A204.1 (cell line): Measurements from ENCODE around the gene GP5.

Experiments used
- FAIRE-seq: peaks from 2 replicates; lab custom pipeline; 2012; peaks lifted over from hg19 to GRCh38; lab: Jason Lieb, UNC

GP5 gene

GRCh38 chr3:194376241-194376560, 22.9 kb downstream of the GP5 start:
- no peak for FAIRE-seq

- no peak for FAIRE-seq
These were observed 23.4 kb downstream of the GP5 start for GRCh38 chr3:194375473-194376240.

- no peak for FAIRE-seq
These were observed 24.1 kb downstream of the GP5 start for GRCh38 chr3:194374935-194375334.

GRCh38 chr3:194373899-194374298, 25.2 kb downstream of the GP5 start:
- FAIRE-seq = no peak

GRCh38 chr3:194373028-194373427, 26.0 kb downstream of the GP5 start:
- FAIRE-seq = no peak

- no peak for FAIRE-seq
These were observed 28.3 kb downstream of the GP5 start for GRCh38 chr3:194370753-194371152.

- FAIRE-seq = no peak
These were observed 29.4 kb downstream of the GP5 start, which contains the start of gene LRRC15 for GRCh38 chr3:194369522-194370279. TSS of gene LRRC15 (minus strand) at chr3:194369743. CDS start at chr3:194361043, 8,700 bp downstream.

- no peak for FAIRE-seq
These were observed 30.1 kb downstream of the GP5 start for GRCh38 chr3:194368918-194369317.

- FAIRE-seq = no peak
These were observed 30.8 kb downstream of the GP5 start for GRCh38 chr3:194367992-194368841.

GRCh38 chr3:194365978-194366490, 33.0 kb downstream of the GP5 start:
- no peak for FAIRE-seq

- FAIRE-seq = no peak
These were observed 33.5 kb downstream of the GP5 start for GRCh38 chr3:194365526-194365925.

- FAIRE-seq = no peak
These were observed 34.2 kb downstream of the GP5 start for GRCh38 chr3:194364652-194365434.

GRCh38 chr3:194364314-194364651, 34.8 kb downstream of the GP5 start:
- no peak for FAIRE-seq

GRCh38 chr3:194360568-194360967, 38.5 kb downstream of the GP5 start:
- no peak for FAIRE-seq

GRCh38 chr3:194357681-194358080, 41.4 kb downstream of the GP5 start:
- FAIRE-seq = no peak

GRCh38 chr3:194355379-194355778, 43.7 kb downstream of the GP5 start:
- FAIRE-seq = no peak

- FAIRE-seq = no peak
These were observed 44.8 kb downstream of the GP5 start for GRCh38 chr3:194354315-194354714.

- no peak for FAIRE-seq
These were observed 46.3 kb downstream of the GP5 start for GRCh38 chr3:194352667-194353246.

- no peak for FAIRE-seq
These were observed 47.0 kb downstream of the GP5 start for GRCh38 chr3:194351952-194352536.

- FAIRE-seq = no peak
These were observed 47.9 kb downstream of the GP5 start, which contains the start of gene CPN2 for GRCh38 chr3:194351080-194351672. TSS of gene CPN2 (minus strand) at chr3:194351328. CDS start at chr3:194342702, 8,626 bp downstream.

- FAIRE-seq = no peak
These were observed 48.4 kb downstream of the GP5 start for GRCh38 chr3:194350726-194351071.
